HT1080 (cell line): Measurements from ENCODE around the gene SPDYE5. TPM values are rescaled to one million over a fixed set of nuclear protein-coding genes. Genes with fewer than 3 reads are reported as not detected.
"Not testable (repeated sequence)": the region's sequence is repeated elsewhere in the genome, so short reads cannot be mapped to it uniquely, and the experiment has no call there.

Source experiments
- DNase-seq: peaks from one replicate; pipeline ENCODE4 v3.0.0-alpha.2; 2015; ENCODE audit warnings: low read depth
- polyA plus RNA-seq, 2 experiments: library from polyadenylated mRNA; depleted of rRNA; stranded (reverse); fragments of >200 nt; gene quantifications; 2 replicates each; pipeline ENCODE4 v1.2.3, GENCODE V29; 2015
- total RNA-seq: library from RNA; depleted of rRNA; stranded (reverse); fragments of >200 nt; shearing (Covaris generic); gene quantifications from 2 replicates; pipeline ENCODE4 v1.2.3, GENCODE V29; 2014; rRNA removed

SPDYE5 gene
- total RNA-seq: not detected in 2 replicates
- polyA plus RNA-seq (2015; cell fraction: cytosol; rRNA removed): not detected in 2 replicates
- not detected in 2 replicates for polyA plus RNA-seq (2015; cell fraction: nucleus; rRNA removed)

- DNase-seq: not testable (repeated sequence)
These were observed at the start of gene SPDYE5 for GRCh38 chr7:75492020-75492419. Gene SPDYE5, plus strand, starts transcription at chr7:75492320. Its CDS starts 1,728 bp downstream, at chr7:75494048.

GRCh38 chr7:75442465-75443111 lies 49.5 kb upstream of the SPDYE5 start:
- peak; percentile 44 for DNase-seq

GRCh38 chr7:75449946-75450345 lies 42.2 kb upstream of the SPDYE5 start:
- DNase-seq: not testable (repeated sequence)

- not testable (repeated sequence) for DNase-seq
These were observed 39.6 kb upstream of the SPDYE5 start for GRCh38 chr7:75452494-75452955.

- not testable (repeated sequence) for DNase-seq
These were observed 35.7 kb upstream of the SPDYE5 start for GRCh38 chr7:75456403-75456802.

- DNase-seq: not testable (repeated sequence)
These were observed 34.1 kb upstream of the SPDYE5 start for GRCh38 chr7:75458034-75458433.

GRCh38 chr7:75460541-75460940 lies 31.6 kb upstream of the SPDYE5 start:
- not testable (repeated sequence) for DNase-seq

- DNase-seq: not testable (repeated sequence)
These were observed 22.0 kb upstream of the SPDYE5 start for GRCh38 chr7:75470166-75470565.

- not testable (repeated sequence) for DNase-seq
These were observed 14.7 kb upstream of the SPDYE5 start for GRCh38 chr7:75477457-75477856.

GRCh38 chr7:75480313-75480712 lies 11.8 kb upstream of the SPDYE5 start:
- not testable (repeated sequence) for DNase-seq

- DNase-seq: not testable (repeated sequence)
These were observed 6.7 kb upstream of the SPDYE5 start for GRCh38 chr7:75485355-75485978.

GRCh38 chr7:75485979-75486643 lies 6.0 kb upstream of the SPDYE5 start, which contains the start of gene POM121C:
Gene POM121C, minus strand, starts transcription at chr7:75486299. Its CDS starts 44,803 bp downstream, at chr7:75441496.
- DNase-seq: peak; percentile 87

GRCh38 chr7:75509033-75509432 lies 16.9 kb downstream of the SPDYE5 start:
- DNase-seq: not testable (repeated sequence)

- DNase-seq: not testable (repeated sequence)
These were observed 26.7 kb downstream of the SPDYE5 start for GRCh38 chr7:75518842-75519241.

GRCh38 chr7:75521727-75522126 lies 29.6 kb downstream of the SPDYE5 start:
- DNase-seq: not testable (repeated sequence)

- not testable (repeated sequence) for DNase-seq
These were observed 35.2 kb downstream of the SPDYE5 start for GRCh38 chr7:75527224-75527722.

GRCh38 chr7:75531359-75531821 lies 39.3 kb downstream of the SPDYE5 start:
- DNase-seq: peak; percentile 24

GRCh38 chr7:75532639-75533038 lies 40.5 kb downstream of the SPDYE5 start:
- no peak for DNase-seq

GRCh38 chr7:75533926-75534325 lies 41.8 kb downstream of the SPDYE5 start:
- no peak for DNase-seq

GRCh38 chr7:75534727-75535307 lies 42.7 kb downstream of the SPDYE5 start:
- peak; percentile 73 for DNase-seq

GRCh38 chr7:75536491-75536890 lies 44.4 kb downstream of the SPDYE5 start:
- no peak for DNase-seq
